Measurements from ENCODE around the gene GBX1. TPM values are rescaled to one million over a fixed set of nuclear protein-coding genes. Genes with fewer than 3 reads are reported as not detected.

The GBX1 gene
- total RNA-seq, 2 experiments from 2014 or later, result not detected

GRCh38 chr7:151212626-151213025 is 45.1 kb upstream of the GBX1 start:
- Histone ChIP-seq H4K20me1 (ENCODE audit: insufficient read depth, low read length) (no peaks in the 10 kb centered on the region), H3K4me2 (ENCODE audit: low read length) (no peak overlapping the region), H3K79me2 (ENCODE audit: insufficient read depth, low read depth, low read length) (no peaks in the 10 kb centered on the region), H3K27ac (ENCODE audit: low read depth, low read length, poor library complexity, severe bottlenecking) (no peak overlapping the region), H3K4me3 (ENCODE audit: low read depth, low read length, poor library complexity, severe bottlenecking) (no peak overlapping the region), H3K9me2 (ENCODE audit: insufficient read depth, low read length) (no peaks in the 10 kb centered on the region), H3K36me3 (ENCODE audit: insufficient read depth, low read length) (peaks cover 59% of the 10 kb centered on the region), H2AFZ (ENCODE audit: low read length) (no peak overlapping the region), H3K9me3 (ENCODE audit: low read length) (no peaks in the 10 kb centered on the region), H3K4me1 (ENCODE audit: insufficient read depth, low read length, poor library complexity, severe bottlenecking) (no peaks in the 10 kb centered on the region)
- POLR2A ChIA-PET, result no interaction called here
- no TSS peak for BruUV-seq (replicated peaks)
- CTCF ChIA-PET (ENCODE audit: unreplicated experiment), result no interaction called here
- no peak for DNase-seq (ENCODE audit: low spot score)
- TF ChIP-seq EZH2phosphoT487 (IDR thresholded peaks at IDR 0.05; ENCODE audit: borderline replicate concordance, low read depth, low read length), result no peak
- intact Hi-C loops (cut with micrococcal nuclease; ENCODE audit: unreplicated experiment), result no loop called here

- ChIA-PET CTCF (ENCODE audit: unreplicated experiment) (no interaction called here), POLR2A (no interaction called here)
- Histone ChIP-seq H2AFZ (ENCODE audit: low read length) (no peak overlapping the region), H3K27ac (ENCODE audit: low read depth, low read length, poor library complexity, severe bottlenecking) (no peak overlapping the region), H3K79me2 (ENCODE audit: insufficient read depth, low read depth, low read length) (no peaks in the 10 kb centered on the region), H3K4me2 (ENCODE audit: low read length) (no peak overlapping the region), H3K36me3 (ENCODE audit: insufficient read depth, low read length) (peaks cover 46% of the 10 kb centered on the region), H3K4me1 (ENCODE audit: insufficient read depth, low read length, poor library complexity, severe bottlenecking) (no peaks in the 10 kb centered on the region), H3K4me3 (ENCODE audit: low read depth, low read length, poor library complexity, severe bottlenecking) (no peak overlapping the region), H3K9me3 (ENCODE audit: low read length) (no peaks in the 10 kb centered on the region), H3K9me2 (ENCODE audit: insufficient read depth, low read length) (no peaks in the 10 kb centered on the region), H4K20me1 (ENCODE audit: insufficient read depth, low read length) (no peaks in the 10 kb centered on the region)
- BruUV-seq (replicated peaks), result no TSS peak
- no peak for DNase-seq (ENCODE audit: low spot score)
- no peak for TF ChIP-seq EZH2phosphoT487 (IDR thresholded peaks at IDR 0.05; ENCODE audit: borderline replicate concordance, low read depth, low read length)
- no peak for TF ChIP-seq CTCF (conservative IDR thresholded peaks at IDR 0.05; ENCODE audit: low read length)
- intact Hi-C loops (cut with micrococcal nuclease; ENCODE audit: unreplicated experiment), result no loop called here
Observed at GRCh38 chr7:151211155-151211772, 43.8 kb upstream of the GBX1 start.

- Histone ChIP-seq H2AFZ (ENCODE audit: low read length) (no peak within 1 kb of the TSS), H3K27ac (ENCODE audit: low read depth, low read length, poor library complexity, severe bottlenecking) (no peak within 1 kb of the TSS), H3K36me3 (ENCODE audit: insufficient read depth, low read length) (peaks cover 36% of the 10 kb centered on the region), H3K4me1 (ENCODE audit: insufficient read depth, low read length, poor library complexity, severe bottlenecking) (no peaks in the 10 kb centered on the region), H4K20me1 (ENCODE audit: insufficient read depth, low read length) (no peaks in the 10 kb centered on the region), H3K4me2 (ENCODE audit: low read length) (no peak within 1 kb of the TSS), H3K79me2 (ENCODE audit: insufficient read depth, low read depth, low read length) (no peaks in the 10 kb centered on the region), H3K9me2 (ENCODE audit: insufficient read depth, low read length) (no peaks in the 10 kb centered on the region), H3K9me3 (ENCODE audit: low read length) (no peaks in the 10 kb centered on the region), H3K4me3 (ENCODE audit: low read depth, low read length, poor library complexity, severe bottlenecking) (no peak within 1 kb of the TSS)
- intact Hi-C loops (cut with micrococcal nuclease; ENCODE audit: unreplicated experiment), result no loop called here
- BruUV-seq (replicated peaks), result no TSS peak
- CTCF ChIA-PET (ENCODE audit: unreplicated experiment), result no interaction called here
- TF ChIP-seq EZH2phosphoT487 (IDR thresholded peaks at IDR 0.05; ENCODE audit: borderline replicate concordance, low read depth, low read length) (no peak), CTCF (conservative IDR thresholded peaks at IDR 0.05; ENCODE audit: low read length) (no peak)
- DNase-seq (ENCODE audit: low spot score), result no peak
- POLR2A ChIA-PET, result interaction anchor here (0.6 kb wide), 1 partner anchor 129 kb away, joined by 3 read pairs; the partner anchor contains the start of gene FASTK
Observed at GRCh38 chr7:151210087-151210854, 42.8 kb upstream of the GBX1 start, which contains the start of gene H2BK1. H2BK1 (minus strand) TSS chr7:151210488; CDS start chr7:151210318, 170 bp downstream.

All from OCI-LY7 (cell line).